Neural cell (in vitro differentiated cells): ENCODE measurements around the gene CA5A. TPM values are rescaled to one million over a fixed set of nuclear protein-coding genes. Genes with fewer than 3 reads are reported as not detected.

Experiments
- H2AFZ ChIP-seq: fragments of 200-600, 300-800 bp; sonication (generic), shearing (Covaris generic); 2 replicates; pipeline ENCODE4 v1.6.0; 2014; ENCODE audit warnings: low read depth, mild to moderate bottlenecking, antibody characterized with exemption, low read length, moderate library complexity
- H3F3A ChIP-seq: fragments of 200-600 bp; shearing (Covaris generic); 2 replicates; pipeline ENCODE4 v1.6.1; 2016; ENCODE audit warnings: mild to moderate bottlenecking, moderate library complexity, mixed read lengths, antibody characterized with exemption, low read length; ENCODE audit not compliant: insufficient read depth, poor library complexity, severe bottlenecking
- H3K27ac ChIP-seq: fragments of 200-600, 300-800 bp; sonication (generic), shearing (Covaris generic); 2 replicates; pipeline ENCODE4 v1.5.1; 2014; ENCODE audit warnings: mild to moderate bottlenecking, low read length, moderate library complexity
- H3K27me3 ChIP-seq: fragments of 300-800, 200-600 bp; sonication (generic), shearing (Covaris generic); 2 replicates; pipeline ENCODE4 v1.6.0; 2014; ENCODE audit warnings: mild to moderate bottlenecking, low read depth, low read length, moderate library complexity; ENCODE audit not compliant: insufficient read depth
- H3K36me3 ChIP-seq: fragments of 300-800, 200-600 bp; sonication (generic), shearing (Covaris generic); 2 replicates; pipeline ENCODE4 v1.5.1; 2014; ENCODE audit warnings: mild to moderate bottlenecking, antibody characterized with exemption, low read length, moderate library complexity; ENCODE audit not compliant: insufficient read depth
- H3K4me2 ChIP-seq: fragments of 300-800, 200-600 bp; sonication (generic), shearing (Covaris generic); 2 replicates; pipeline ENCODE4 v1.6.0; 2014; ENCODE audit warnings: mild to moderate bottlenecking, low read length
- H3K4me3 ChIP-seq: fragments of 300-800, 200-600 bp; sonication (generic), shearing (Covaris generic); 2 replicates; pipeline ENCODE4 v1.5.1; 2014; ENCODE audit warnings: mild to moderate bottlenecking, low read length, moderate library complexity
- H3K79me2 ChIP-seq: fragments of 200-600 bp; shearing (Covaris generic); replicated peaks from 2 replicates; pipeline ENCODE4 v1.6.0; 2014; ENCODE audit warnings: mild to moderate bottlenecking, low read length, moderate library complexity; ENCODE audit not compliant: insufficient read depth
- H3K9ac ChIP-seq: fragments of 300-800, 200-600 bp; sonication (generic), shearing (Covaris generic); 2 replicates; pipeline ENCODE4 v1.6.1; 2016; ENCODE audit warnings: mild to moderate bottlenecking, low read length, mixed read lengths
- H3K9me2 ChIP-seq: fragments of 200-600 bp; shearing (Covaris generic); 2 replicates; pipeline ENCODE4 v1.6.1; 2016; ENCODE audit warnings: mild to moderate bottlenecking, low read length, mixed read lengths; ENCODE audit not compliant: insufficient read depth
- H3K9me3 ChIP-seq: fragments of 200-600, 300-800 bp; sonication (generic), shearing (Covaris generic); 2 replicates; pipeline ENCODE4 v1.6.1; 2016; ENCODE audit warnings: mild to moderate bottlenecking, mixed run types, low read length, moderate library complexity, mixed read lengths
- H4K20me1 ChIP-seq: fragments of 200-600 bp; shearing (Covaris generic); 2 replicates; pipeline ENCODE4 v1.6.1; 2016; ENCODE audit warnings: mild to moderate bottlenecking, mixed run types; ENCODE audit not compliant: insufficient read depth
- EP300 ChIP-seq: fragments of 450-650 bp; conservative IDR thresholded peaks from 2 replicates; pipeline ENCODE4 v1.6.1; 2014; ENCODE audit warnings: antibody characterized with exemption, mild to moderate bottlenecking, moderate library complexity; ENCODE audit not compliant: poor library complexity, severe bottlenecking
- EZH2 ChIP-seq: fragments of 200-600, 300-800 bp; shearing (Covaris generic), sonication (generic); IDR thresholded peaks from 2 replicates; pipeline ENCODE4 v1.6.1; 2014; ENCODE audit warnings: antibody characterized with exemption, low read length, borderline replicate concordance, mild to moderate bottlenecking; ENCODE audit not compliant: insufficient read depth, poor library complexity, severe bottlenecking
- MXI1 ChIP-seq: fragments of 450-650 bp; conservative IDR thresholded peaks from 2 replicates; pipeline ENCODE4 v1.6.1; 2014; ENCODE audit warnings: antibody characterized with exemption, mild to moderate bottlenecking; ENCODE audit not compliant: poor library complexity, severe bottlenecking
- POLR2AphosphoS5 ChIP-seq: IDR thresholded peaks from 2 replicates; pipeline ENCODE4 v1.6.1; 2012
- RAD21 ChIP-seq: fragments of 450-650 bp; conservative IDR thresholded peaks from 2 replicates; pipeline ENCODE4 v1.6.1; 2014; ENCODE audit warnings: antibody characterized with exemption, mild to moderate bottlenecking, moderate library complexity
- REST ChIP-seq: IDR thresholded peaks from 2 replicates; pipeline ENCODE4 v1.6.1; 2012; ENCODE audit warnings: borderline replicate concordance
- SMC3 ChIP-seq: fragments of 450-650 bp; conservative IDR thresholded peaks from 2 replicates; pipeline ENCODE4 v1.6.1; 2014; ENCODE audit warnings: antibody characterized with exemption, mild to moderate bottlenecking, moderate library complexity; ENCODE audit not compliant: poor library complexity
- TAF1 ChIP-seq: IDR thresholded peaks from 2 replicates; pipeline ENCODE4 v1.6.1; 2012; ENCODE audit warnings: low read depth
- polyA plus RNA-seq: library from polyadenylated mRNA; depleted of rRNA; stranded (reverse); fragments of >200 nt; gene quantifications from 2 replicates; pipeline ENCODE4 v1.2.3, GENCODE V29; 2014
- TF ChIP-seq, protein P1 (sequence below): fragments of 450-650 bp; IDR thresholded peaks from 2 replicates; pipeline ENCODE4 v1.5.1; 2014; ENCODE audit warnings: antibody characterized with exemption, mild to moderate bottlenecking, moderate library complexity; ENCODE audit not compliant: poor library complexity, severe bottlenecking

The CA5A gene
- polyA plus RNA-seq, 1 donor from 2014 or later: not detected

DNA sequence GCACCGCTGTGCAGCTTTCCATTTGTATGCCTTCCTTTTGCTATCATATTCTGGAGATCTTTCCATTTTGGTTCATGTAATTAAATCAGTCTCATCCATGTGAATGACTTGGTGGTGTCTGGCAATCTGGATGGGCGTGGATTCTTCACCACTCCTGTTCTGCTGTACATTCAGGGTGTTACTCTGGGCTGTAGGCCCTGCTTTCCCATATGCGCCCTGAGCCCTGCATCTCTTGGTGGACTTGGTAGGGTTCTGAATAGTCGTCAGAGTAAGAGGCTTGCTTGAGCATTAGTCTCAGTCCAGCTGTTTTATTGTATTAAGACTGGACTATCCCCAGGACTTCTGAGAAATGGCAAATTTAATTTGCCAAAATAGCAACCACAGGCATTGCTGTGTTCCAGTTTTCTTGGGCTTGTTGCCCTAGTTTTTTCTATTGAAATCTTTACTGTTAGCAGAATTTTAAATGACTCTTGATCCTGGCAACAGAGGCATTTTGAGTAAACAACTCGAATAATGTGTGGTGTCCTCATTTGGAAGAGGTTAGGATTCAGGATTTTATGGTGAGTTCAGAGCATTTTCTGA, 29.8 kb upstream of the CA5A start:
- peaks cover 19% of the 10 kb centered on the region for H3K79me2 ChIP-seq
- H3K4me3 ChIP-seq: no peak overlapping the region
- H3K9me2 ChIP-seq: no peaks in the 10 kb centered on the region
- H3K4me2 ChIP-seq: no peak overlapping the region
- no peak overlapping the region for H3K27ac ChIP-seq
- no peaks in the 10 kb centered on the region for H3F3A ChIP-seq
- no peaks in the 10 kb centered on the region for H3K9me3 ChIP-seq
- H3K9ac ChIP-seq: no peak overlapping the region
- H3K27me3 ChIP-seq: no peaks in the 10 kb centered on the region
- no peaks in the 10 kb centered on the region for H3K36me3 ChIP-seq
- H2AFZ ChIP-seq: no peak overlapping the region
- no peaks in the 10 kb centered on the region for H4K20me1 ChIP-seq
- TF ChIP-seq RAD21 (no peak), TAF1 (no peak), EP300 (no peak), POLR2AphosphoS5 (no peak), SMC3 (no peak), MXI1 (no peak), REST (no peak), EZH2 (no peak)
- TF ChIP-seq, protein P1, sequence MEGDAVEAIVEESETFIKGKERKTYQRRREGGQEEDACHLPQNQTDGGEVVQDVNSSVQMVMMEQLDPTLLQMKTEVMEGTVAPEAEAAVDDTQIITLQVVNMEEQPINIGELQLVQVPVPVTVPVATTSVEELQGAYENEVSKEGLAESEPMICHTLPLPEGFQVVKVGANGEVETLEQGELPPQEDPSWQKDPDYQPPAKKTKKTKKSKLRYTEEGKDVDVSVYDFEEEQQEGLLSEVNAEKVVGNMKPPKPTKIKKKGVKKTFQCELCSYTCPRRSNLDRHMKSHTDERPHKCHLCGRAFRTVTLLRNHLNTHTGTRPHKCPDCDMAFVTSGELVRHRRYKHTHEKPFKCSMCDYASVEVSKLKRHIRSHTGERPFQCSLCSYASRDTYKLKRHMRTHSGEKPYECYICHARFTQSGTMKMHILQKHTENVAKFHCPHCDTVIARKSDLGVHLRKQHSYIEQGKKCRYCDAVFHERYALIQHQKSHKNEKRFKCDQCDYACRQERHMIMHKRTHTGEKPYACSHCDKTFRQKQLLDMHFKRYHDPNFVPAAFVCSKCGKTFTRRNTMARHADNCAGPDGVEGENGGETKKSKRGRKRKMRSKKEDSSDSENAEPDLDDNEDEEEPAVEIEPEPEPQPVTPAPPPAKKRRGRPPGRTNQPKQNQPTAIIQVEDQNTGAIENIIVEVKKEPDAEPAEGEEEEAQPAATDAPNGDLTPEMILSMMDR: no peak

- H3K9me2 ChIP-seq: no peaks in the 10 kb centered on the region
- no peak overlapping the region for H2AFZ ChIP-seq
- no peaks in the 10 kb centered on the region for H3K9me3 ChIP-seq
- no peaks in the 10 kb centered on the region for H3K36me3 ChIP-seq
- no peak overlapping the region for H3K27ac ChIP-seq
- no peak overlapping the region for H3K9ac ChIP-seq
- no peaks in the 10 kb centered on the region for H4K20me1 ChIP-seq
- no peak overlapping the region for H3K4me2 ChIP-seq
- no peaks in the 10 kb centered on the region for H3K27me3 ChIP-seq
- H3F3A ChIP-seq: no peaks in the 10 kb centered on the region
- peaks cover 18% of the 10 kb centered on the region for H3K79me2 ChIP-seq
- no peak overlapping the region for H3K4me3 ChIP-seq
- TF ChIP-seq EZH2: no peak
- TF ChIP-seq, protein P1: no peak
- no peak for TF ChIP-seq REST
- no peak for TF ChIP-seq EP300
- no peak for TF ChIP-seq POLR2AphosphoS5
- TF ChIP-seq MXI1: no peak
Measured at GRCh38 chr16:87965417-87965816, 29.1 kb upstream of the CA5A start.
